Measurements from ENCODE around the gene JPH2.
"Not testable (repeated sequence)": the region's sequence is repeated elsewhere in the genome, so short reads cannot be mapped to it uniquely, and the experiment has no call there.

Gene JPH2

GRCh38 chr20:44187054-44187771 is at the start of gene JPH2:
TSS of gene JPH2 (minus strand) at chr20:44187188. CDS start at chr20:44186705, 483 bp downstream.
- Histone ChIP-seq H3K27me3 (replicated peaks) (no peaks in the 10 kb centered on the region), H3K36me3 (replicated peaks) (no peaks in the 10 kb centered on the region), H3K4me3 (ENCODE audit: low read depth, low read length) (peak within 1 kb of the TSS; percentile 46), H3K27ac (no peak within 1 kb of the TSS)
- no peak for TF ChIP-seq CTCF (IDR thresholded peaks at IDR 0.05; ENCODE audit: low read depth, low read length, missing control alignments)
- in situ Hi-C loops (cut with HindIII; ENCODE audit: low pct_ligation_motif_present, low sequenced_read_pairs), result no loop called here
- DNase-seq, result peak; percentile 24

- in situ Hi-C loops (cut with HindIII; ENCODE audit: low pct_ligation_motif_present, low sequenced_read_pairs), result no loop called here
- no peak overlapping the region for H3K4me3 ChIP-seq (ENCODE audit: low read depth, low read length)
- no peak for TF ChIP-seq CTCF (IDR thresholded peaks at IDR 0.05; ENCODE audit: low read depth, low read length, missing control alignments)
These were observed 48.7 kb upstream of the JPH2 start for GRCh38 chr20:44235702-44236101.

GRCh38 chr20:44234566-44235317 is 47.8 kb upstream of the JPH2 start:
- H3K36me3 ChIP-seq (replicated peaks), result no peaks in the 10 kb centered on the region
- no peak overlapping the region for H3K4me3 ChIP-seq (ENCODE audit: low read depth, low read length)
- no peak for DNase-seq
- H3K27ac ChIP-seq, result no peak overlapping the region
- no peak for TF ChIP-seq CTCF (IDR thresholded peaks at IDR 0.05; ENCODE audit: low read depth, low read length, missing control alignments)
- in situ Hi-C loops (cut with HindIII; ENCODE audit: low pct_ligation_motif_present, low sequenced_read_pairs), result no loop called here
- H3K27me3 ChIP-seq (replicated peaks), result no peaks in the 10 kb centered on the region

More at GRCh38 chr20:44235702-44236101, 48.7 kb upstream of the JPH2 start:
- no peaks in the 10 kb centered on the region for H3K36me3 ChIP-seq (replicated peaks)
- H3K27me3 ChIP-seq (replicated peaks), result no peaks in the 10 kb centered on the region
- DNase-seq, result no peak
- H3K27ac ChIP-seq, result no peak overlapping the region

GRCh38 chr20:44233436-44234016 is 46.5 kb upstream of the JPH2 start:
- Histone ChIP-seq H3K4me3 (ENCODE audit: low read depth, low read length) (no peak overlapping the region), H3K27me3 (replicated peaks) (no peaks in the 10 kb centered on the region), H3K27ac (no peak overlapping the region), H3K36me3 (replicated peaks) (no peaks in the 10 kb centered on the region)
- in situ Hi-C loops (cut with HindIII; ENCODE audit: low pct_ligation_motif_present, low sequenced_read_pairs), result no loop called here
- no peak for TF ChIP-seq CTCF (IDR thresholded peaks at IDR 0.05; ENCODE audit: low read depth, low read length, missing control alignments)
- DNase-seq, result no peak

- H3K36me3 ChIP-seq (replicated peaks); H3K27me3 ChIP-seq (replicated peaks); DNase-seq; H3K27ac ChIP-seq; in situ Hi-C loops (cut with HindIII; ENCODE audit: low pct_ligation_motif_present, low sequenced_read_pairs); H3K4me3 ChIP-seq (ENCODE audit: low read depth, low read length): not testable (repeated sequence)
These were observed 45.5 kb upstream of the JPH2 start for GRCh38 chr20:44232469-44232856.
